Esophagus squamous epithelium (tissue), 5 donors: ENCODE measurements around the gene EGFLAM. TPM values are rescaled to one million over a fixed set of nuclear protein-coding genes. Genes with fewer than 3 reads are reported as not detected.
"Not testable (repeated sequence)": the region's sequence is repeated elsewhere in the genome, so short reads cannot be mapped to it uniquely, and the experiment has no call there.

ENCODE experiments used
- DNase-seq: peaks from one replicate; lab custom pipeline; 2025; lab: John Stamatoyannopoulos, UW
- H3K27ac ChIP-seq, 4 donors: fragments of 200-600 bp; sonication (generic); one replicate each; pipeline ENCODE4 v1.5.1; 2016 to 2019; ENCODE audit warnings: mild to moderate bottlenecking in 1 of 4
- H3K27me3 ChIP-seq, 4 donors: fragments of 200-600 bp; sonication (generic); 1 replicate in 3 of 4; 2 replicates in 1 of 4; pipeline versions ENCODE4 v1.5.1 to v1.6.0; 2017 to 2021; ENCODE audit warnings: antibody characterized with exemption in 1 of 4
- H3K36me3 ChIP-seq, 3 donors: fragments of 200-600 bp; sonication (generic); one replicate each; pipeline ENCODE4 v1.5.1; 2016 to 2019
- H3K4me1 ChIP-seq, 3 donors: fragments of 200-600 bp; sonication (generic); one replicate each; pipeline ENCODE4 v1.5.1; 2017 to 2019
- H3K4me3 ChIP-seq, 4 donors: fragments of 200-600 bp; sonication (generic); 1 replicate in 3 of 4; 2 replicates in 1 of 4; pipeline ENCODE4 v1.5.1; 2016 to 2019; ENCODE audit warnings: mild to moderate bottlenecking in 2 of 4, moderate library complexity in 1 of 4
- H3K9me3 ChIP-seq, 3 donors: fragments of 200-600 bp; sonication (generic); one replicate each; pipeline ENCODE4 v1.5.1; 2016 to 2019
- CTCF ChIP-seq, 6 experiments: fragments of 450-650 bp in 4 of 6; fragments of 200-600 bp in 2 of 6; sonication (generic) in 2 of 6; IDR thresholded peaks; one replicate each; pipeline ENCODE4 v1.5.1; 2016 to 2019; ENCODE audit warnings: antibody characterized with exemption in 6 of 6, mild to moderate bottlenecking in 4 of 6, moderate library complexity in 4 of 6
- POLR2A ChIP-seq, 4 donors: fragments of 450-650 bp; IDR thresholded peaks; one replicate each; pipeline ENCODE4 v1.6.1; 2017; ENCODE audit warnings: antibody characterized with exemption in 4 of 4, mild to moderate bottlenecking in 4 of 4, moderate library complexity in 3 of 4
- WGBS, 2 donors: methylation state at CpG; one replicate each; pipeline ENCODE4 v1.1.5; 2018; 5-methylcytosine and 5-hydroxymethylcytosine counted together
- intact Hi-C: fragments of 100-400 bp; cut with DNase I; formaldehyde crosslinking; loops from one replicate; pipeline ENCODE4 v1.15.0; 2022
- total RNA-seq, 4 donors: library from RNA; depleted of rRNA; stranded (reverse); fragments of >200 nt; gene quantifications; one replicate each; pipeline ENCODE4 v1.1.0, GENCODE V29; 2016
- donor health status: DM: yes; HTN: yes; CAD: no.

Gene EGFLAM
- total RNA-seq, 4 donors from 2014 or later = 0.38 to 3.3 (median 1.7) TPM

GRCh38 chr5:38408446-38409198 lies 150.3 kb downstream of the EGFLAM start:
- 52 to 66% methylated on average over 9 of the region's 9 CpGs for WGBS, 2 donors
- H3K36me3 ChIP-seq = no peaks in the 10 kb centered on the region
- TF ChIP-seq CTCF (IDR thresholded peaks at IDR 0.05) (no peak), POLR2A (IDR thresholded peaks at IDR 0.05) (no peak)
- H3K27me3 ChIP-seq = peaks cover 0 to 7% (median 0%) of the 10 kb centered on the region in 4 donors
- intact Hi-C loops = no loop called here
- no peak overlapping the region for H3K4me3 ChIP-seq
- H3K4me1 ChIP-seq = no peaks in the 10 kb centered on the region
- H3K9me3 ChIP-seq = no peaks in the 10 kb centered on the region
- H3K27ac ChIP-seq = no peak overlapping the region
- no peak for DNase-seq

GRCh38 chr5:38410304-38410990 lies 152.1 kb downstream of the EGFLAM start:
- DNase-seq = no peak
- intact Hi-C loops = no loop called here
- Histone ChIP-seq H3K4me1 (no peaks in the 10 kb centered on the region), H3K36me3 (no peaks in the 10 kb centered on the region), H3K27me3 (no peaks in the 10 kb centered on the region), H3K4me3 (no peak overlapping the region), H3K27ac (no peak overlapping the region), H3K9me3 (no peaks in the 10 kb centered on the region)
- TF ChIP-seq CTCF (IDR thresholded peaks at IDR 0.05) (no peak), POLR2A (IDR thresholded peaks at IDR 0.05) (no peak)
- WGBS, 2 donors = 84 to 90% methylated on average over 6 to 7 of the region's 7 CpGs

GRCh38 chr5:38413696-38414095 lies 155.3 kb downstream of the EGFLAM start:
- H3K27me3 ChIP-seq = no peaks in the 10 kb centered on the region
- TF ChIP-seq CTCF (IDR thresholded peaks at IDR 0.05) (no peak), POLR2A (IDR thresholded peaks at IDR 0.05) (no peak)
- no peaks in the 10 kb centered on the region for H3K4me1 ChIP-seq
- no peaks in the 10 kb centered on the region for H3K9me3 ChIP-seq
- WGBS, 2 donors = 72% methylated on average over 6 to 12 of the region's 12 CpGs
- intact Hi-C loops = no loop called here
- no peak for DNase-seq
- H3K36me3 ChIP-seq = no peaks in the 10 kb centered on the region
- H3K4me3 ChIP-seq = no peak overlapping the region
- no peak overlapping the region for H3K27ac ChIP-seq

- DNase-seq = no peak
- H3K27ac ChIP-seq = no peak overlapping the region
Measured at GRCh38 chr5:38414348-38414747, 156.0 kb downstream of the EGFLAM start.

GRCh38 chr5:38415772-38416171 lies 157.4 kb downstream of the EGFLAM start:
- H3K27ac ChIP-seq, DNase-seq, H3K27me3 ChIP-seq, H3K4me1 ChIP-seq, intact Hi-C loops, H3K4me3 ChIP-seq, H3K36me3 ChIP-seq, H3K9me3 ChIP-seq: not testable (repeated sequence)
- 49 to 54% methylated on average over 5 of the region's 5 CpGs for WGBS, 2 donors

More at GRCh38 chr5:38414348-38414747, 156.0 kb downstream of the EGFLAM start:
- Histone ChIP-seq H3K4me3 (no peak overlapping the region), H3K27me3 (no peaks in the 10 kb centered on the region), H3K9me3 (no peaks in the 10 kb centered on the region), H3K36me3 (no peaks in the 10 kb centered on the region), H3K4me1 (no peaks in the 10 kb centered on the region)
- no peak for TF ChIP-seq POLR2A (IDR thresholded peaks at IDR 0.05)
- no peak for TF ChIP-seq CTCF (IDR thresholded peaks at IDR 0.05)
- intact Hi-C loops = no loop called here
- WGBS, 2 donors = 61 to 68% methylated on average over 4 of the region's 4 CpGs
